GM12878 (cell line): ENCODE data around the gene SPRED2. TPM values are rescaled to one million over a fixed set of nuclear protein-coding genes. Genes with fewer than 3 reads are reported as not detected.

Experiments used
- CREB1 ChIP-seq: IDR thresholded peaks from 2 replicates; pipeline ENCODE4 v1.6.1; 2012; ENCODE audit warnings: low read depth, mild to moderate bottlenecking, inconsistent platforms
- ETV6 ChIP-seq, 2 experiments: fragments of 450-650 bp in 1 of 2; IDR thresholded peaks in 1 of 2; conservative IDR thresholded peaks in 1 of 2; 2 replicates each; pipeline ENCODE4 v1.6.1; 2014; ENCODE audit warnings: antibody characterized with exemption in 1 of 2, borderline replicate concordance in 1 of 2, low read depth in 1 of 2, mild to moderate bottlenecking in 1 of 2, moderate library complexity in 1 of 2
- IRF4 ChIP-seq: IDR thresholded peaks from 2 replicates; pipeline ENCODE4 v1.6.1; 2011; ENCODE audit warnings: low read depth, low read length
- MTA2 ChIP-seq: fragments of 450-650 bp; IDR thresholded peaks from 2 replicates; pipeline ENCODE4 v1.6.1; 2016; ENCODE audit warnings: low read depth, mild to moderate bottlenecking, moderate library complexity
- NFIC ChIP-seq: IDR thresholded peaks from 2 replicates; pipeline ENCODE4 v1.6.1; 2012; ENCODE audit warnings: low read depth, mild to moderate bottlenecking, inconsistent platforms, low read length, moderate library complexity
- RELB ChIP-seq: fragments of 450-650 bp; IDR thresholded peaks from 2 replicates; pipeline ENCODE4 v1.6.1; 2017; ENCODE audit warnings: low read depth, mild to moderate bottlenecking, moderate library complexity
- polyA plus RNA-seq, 11 experiments: library from polyadenylated mRNA; depleted of rRNA in 4 of 11; unstranded in 6 of 11; stranded (reverse) in 5 of 11; fragments of >200 nt; fragmentation: Nextera tagmentation in 4 of 11; fragmentation: Illumina TruSeq in 1 of 11; extraction: Ambion mirVana in 4 of 11; extraction: Trizol in 1 of 11; gene quantifications; 1 replicate in 1 of 11; 2 replicates in 10 of 11; pipeline versions ENCODE4 v1.2.1 to v1.2.3, GENCODE V29; 2011 to 2016; ENCODE audit warnings: inconsistent platforms in 2 of 11, missing spikeins in 2 of 11, low read depth in 1 of 11
- total RNA-seq, 4 experiments: library from RNA; depleted of rRNA in 3 of 4; stranded (reverse); fragments of >200 nt in 3 of 4; fragmentation: Illumina TruSeq in 1 of 4; extraction: Trizol in 1 of 4; gene quantifications; 2 replicates each; pipeline versions ENCODE4 v1.2.1 to v1.2.3, GENCODE V29; 2013 to 2021
- TF ChIP-seq, protein P1 (sequence below): fragments of 450-650 bp; IDR thresholded peaks from 2 replicates; pipeline ENCODE4 v1.6.1; 2016; ENCODE audit warnings: mild to moderate bottlenecking

SPRED2 gene
- total and polyA plus RNA-seq, 10 of the 15 experiments (the other 5 are each of a cell fraction or from before 2014, with no cell fraction given): 3.0 to 23.9 (median 9.7) TPM

GRCh38 chr2:65370387-65371073, 61.9 kb downstream of the SPRED2 start (continued):
- 0 out of 2 replicates have a peak, but pooled peaks have one; percentile 24 for TF ChIP-seq RELB
- peak; percentile 66 for TF ChIP-seq NFIC
- 0 out of 2 replicates have a peak, but pooled peaks have one; percentile 16 for TF ChIP-seq CREB1
- TF ChIP-seq, protein P1, sequence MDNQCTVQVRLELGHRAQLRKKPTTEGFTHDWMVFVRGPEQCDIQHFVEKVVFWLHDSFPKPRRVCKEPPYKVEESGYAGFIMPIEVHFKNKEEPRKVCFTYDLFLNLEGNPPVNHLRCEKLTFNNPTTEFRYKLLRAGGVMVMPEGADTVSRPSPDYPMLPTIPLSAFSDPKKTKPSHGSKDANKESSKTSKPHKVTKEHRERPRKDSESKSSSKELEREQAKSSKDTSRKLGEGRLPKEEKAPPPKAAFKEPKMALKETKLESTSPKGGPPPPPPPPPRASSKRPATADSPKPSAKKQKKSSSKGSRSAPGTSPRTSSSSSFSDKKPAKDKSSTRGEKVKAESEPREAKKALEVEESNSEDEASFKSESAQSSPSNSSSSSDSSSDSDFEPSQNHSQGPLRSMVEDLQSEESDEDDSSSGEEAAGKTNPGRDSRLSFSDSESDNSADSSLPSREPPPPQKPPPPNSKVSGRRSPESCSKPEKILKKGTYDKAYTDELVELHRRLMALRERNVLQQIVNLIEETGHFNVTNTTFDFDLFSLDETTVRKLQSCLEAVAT: 0 out of 2 replicates have a peak, but pooled peaks have one; percentile 19
- peak in 1 of 2 experiments; percentile 32; a peak in 1 of 4 replicates for TF ChIP-seq ETV6 (conservative IDR thresholded peaks at IDR 0.05 in 1 of 2, IDR thresholded peaks at IDR 0.05 in 1 of 2; ENCODE audit: borderline replicate concordance in 1 of 2, low read depth in 1 of 2)
- no peak for TF ChIP-seq IRF4
- peak; percentile 37; the same call in 1 of the 2 replicates for TF ChIP-seq MTA2
